Central memory CD8-positive, alpha-beta T cell (primary cell): ENCODE data around the gene RBPJL.
A peak's percentile ranks its signal among the peaks of the same experiment; 100 is the strongest.

Experiments
- ATAC-seq: fragments of 150-1000 bp; cut with Tn5 transposase; replicated peaks from 2 replicates; pipeline ENCODE4 v1.10.0; 2022; ENCODE audit warnings: mild to moderate bottlenecking, moderate FRiP score, moderate number of reproducible peaks; ENCODE audit not compliant: poor library complexity, severe bottlenecking; ENCODE audit errors: extremely low read depth
- DNase-seq, 2 donors: peaks; one replicate each; pipeline ENCODE4 v3.0.0; 2021; ENCODE audit warnings: low spot score in 2 of 2
- H3K27ac Mint-ChIP-seq: one replicate; pipeline ENCODE4 v1.8.0; 2022; ENCODE audit warnings: low read depth, mild to moderate bottlenecking, moderate library complexity, mixed read lengths
- H3K27me3 Mint-ChIP-seq: one replicate; pipeline ENCODE4 v1.8.0; 2022; ENCODE audit warnings: mixed read lengths
- H3K36me3 Mint-ChIP-seq: one replicate; pipeline ENCODE4 v1.8.0; 2022; ENCODE audit warnings: mild to moderate bottlenecking, moderate library complexity, mixed read lengths; ENCODE audit not compliant: insufficient read depth
- H3K4me1 Mint-ChIP-seq: one replicate; pipeline ENCODE4 v1.8.0; 2022; ENCODE audit warnings: mixed read lengths
- H3K4me3 Mint-ChIP-seq: one replicate; pipeline ENCODE4 v1.8.0; 2022; ENCODE audit warnings: mild to moderate bottlenecking, moderate library complexity, mixed read lengths
- H3K9me3 Mint-ChIP-seq: one replicate; pipeline ENCODE4 v1.8.0; 2022; ENCODE audit warnings: mixed read lengths

Gene RBPJL

GRCh38 chr20:45366192-45366591, 59.6 kb downstream of the RBPJL start:
- no peak for ATAC-seq
- peaks cover 58% of the 10 kb centered on the region for H3K4me1 Mint-ChIP-seq

GRCh38 chr20:45366631-45367030, 60.0 kb downstream of the RBPJL start:
- H3K36me3 Mint-ChIP-seq = peaks cover 37% of the 10 kb centered on the region
- peaks cover 62% of the 10 kb centered on the region for H3K4me1 Mint-ChIP-seq
- no peak for DNase-seq
- H3K27ac Mint-ChIP-seq = no peak overlapping the region
- no peak overlapping the region for H3K4me3 Mint-ChIP-seq
- H3K27me3 Mint-ChIP-seq = no peaks in the 10 kb centered on the region
- ATAC-seq = no peak
- no peaks in the 10 kb centered on the region for H3K9me3 Mint-ChIP-seq

More at GRCh38 chr20:45366192-45366591, 59.6 kb downstream of the RBPJL start:
- H3K27me3 Mint-ChIP-seq = no peaks in the 10 kb centered on the region
- H3K36me3 Mint-ChIP-seq = peaks cover 37% of the 10 kb centered on the region
- no peak for DNase-seq
- no peak overlapping the region for H3K27ac Mint-ChIP-seq
- no peaks in the 10 kb centered on the region for H3K9me3 Mint-ChIP-seq
- H3K4me3 Mint-ChIP-seq = no peak overlapping the region

GRCh38 chr20:45367126-45367525, 60.5 kb downstream of the RBPJL start:
- DNase-seq (no peak), ATAC-seq (no peak)
- Mint-ChIP-seq H3K9me3 (no peaks in the 10 kb centered on the region), H3K36me3 (peaks cover 37% of the 10 kb centered on the region), H3K4me3 (no peak overlapping the region), H3K4me1 (peaks cover 64% of the 10 kb centered on the region), H3K27me3 (no peaks in the 10 kb centered on the region), H3K27ac (peak overlapping the region; percentile 67)
